Measurements from ENCODE around the gene STOX2. TPM values are rescaled to one million over a fixed set of nuclear protein-coding genes. Genes with fewer than 3 reads are reported as not detected.
A peak's percentile ranks its signal among the peaks of the same experiment; 100 is the strongest.

Gene STOX2
- total and polyA plus RNA-seq, 2 experiments from 2014 or later: 6.4 to 20.1 TPM

GRCh38 chr4:183912585-183912984, 7.5 kb downstream of the STOX2 start:
- H3K4me3 ChIP-seq: no peak overlapping the region
- H3K36me3 ChIP-seq: no peaks in the 10 kb centered on the region
- H3K4me1 ChIP-seq (ENCODE audit: low read depth): peaks cover 4% of the 10 kb centered on the region
- no peaks in the 10 kb centered on the region for H3K9me3 ChIP-seq (ENCODE audit: low read depth)
- H3K27me3 ChIP-seq: no peaks in the 10 kb centered on the region
- no peak overlapping the region for H3K27ac ChIP-seq
- no peak for TF ChIP-seq CTCF (IDR thresholded peaks at IDR 0.05; ENCODE audit: low read depth, low read length)
- peak in 1 of 2 donors; percentile 38 for DNase-seq (ENCODE audit: low read depth in 1 of 2, low spot score in 1 of 2)

- H3K9me3 ChIP-seq (ENCODE audit: low read depth): no peaks in the 10 kb centered on the region
- no peak for TF ChIP-seq CTCF (IDR thresholded peaks at IDR 0.05; ENCODE audit: low read depth, low read length)
- no peak for DNase-seq (ENCODE audit: low read depth in 1 of 2, low spot score in 1 of 2)
Measured at GRCh38 chr4:183915976-183916375, 10.9 kb downstream of the STOX2 start.

GRCh38 chr4:183918696-183919095, 13.6 kb downstream of the STOX2 start:
- TF ChIP-seq CTCF (IDR thresholded peaks at IDR 0.05; ENCODE audit: low read depth, low read length): no peak
- Histone ChIP-seq H3K27ac (no peak overlapping the region), H3K4me3 (no peak overlapping the region), H3K27me3 (no peaks in the 10 kb centered on the region), H3K4me1 (ENCODE audit: low read depth) (no peaks in the 10 kb centered on the region), H3K36me3 (no peaks in the 10 kb centered on the region), H3K9me3 (ENCODE audit: low read depth) (no peaks in the 10 kb centered on the region)
- DNase-seq (ENCODE audit: low read depth in 1 of 2, low spot score in 1 of 2): no peak

More at GRCh38 chr4:183915976-183916375, 10.9 kb downstream of the STOX2 start:
- Histone ChIP-seq H3K36me3 (no peaks in the 10 kb centered on the region), H3K27me3 (no peaks in the 10 kb centered on the region), H3K4me1 (ENCODE audit: low read depth) (no peaks in the 10 kb centered on the region), H3K4me3 (no peak overlapping the region), H3K27ac (no peak overlapping the region)

- no peak overlapping the region for H3K4me3 ChIP-seq
- TF ChIP-seq CTCF (IDR thresholded peaks at IDR 0.05; ENCODE audit: low read depth, low read length): no peak
- H3K27ac ChIP-seq: no peak overlapping the region
- H3K4me1 ChIP-seq (ENCODE audit: low read depth): no peaks in the 10 kb centered on the region
- no peaks in the 10 kb centered on the region for H3K9me3 ChIP-seq (ENCODE audit: low read depth)
- no peaks in the 10 kb centered on the region for H3K36me3 ChIP-seq
- H3K27me3 ChIP-seq: no peaks in the 10 kb centered on the region
- peak in 1 of 2 donors; percentile 12 for DNase-seq (ENCODE audit: low read depth in 1 of 2, low spot score in 1 of 2)
Measured at GRCh38 chr4:183919141-183919540, 14.0 kb downstream of the STOX2 start.

GRCh38 chr4:183920512-183920911, 15.4 kb downstream of the STOX2 start:
- Histone ChIP-seq H3K4me1 (ENCODE audit: low read depth) (no peaks in the 10 kb centered on the region), H3K27me3 (no peaks in the 10 kb centered on the region), H3K4me3 (no peak overlapping the region), H3K9me3 (ENCODE audit: low read depth) (no peaks in the 10 kb centered on the region), H3K36me3 (no peaks in the 10 kb centered on the region), H3K27ac (no peak overlapping the region)
- no peak for DNase-seq (ENCODE audit: low read depth in 1 of 2, low spot score in 1 of 2)
- TF ChIP-seq CTCF (IDR thresholded peaks at IDR 0.05; ENCODE audit: low read depth, low read length): no peak

- Histone ChIP-seq H3K4me3 (no peak overlapping the region), H3K27ac (no peak overlapping the region), H3K27me3 (no peaks in the 10 kb centered on the region), H3K4me1 (ENCODE audit: low read depth) (no peaks in the 10 kb centered on the region), H3K9me3 (ENCODE audit: low read depth) (no peaks in the 10 kb centered on the region), H3K36me3 (no peaks in the 10 kb centered on the region)
- no peak for TF ChIP-seq CTCF (IDR thresholded peaks at IDR 0.05; ENCODE audit: low read depth, low read length)
- no peak for DNase-seq (ENCODE audit: low read depth in 1 of 2, low spot score in 1 of 2)
Measured at GRCh38 chr4:183921335-183921734, 16.2 kb downstream of the STOX2 start.

Data from cardiac muscle cell (in vitro differentiated cells and primary cell).